ENCODE data around the gene NSMF. TPM values are rescaled to one million over a fixed set of nuclear protein-coding genes. Genes with fewer than 3 reads are reported as not detected.
"Not testable (repeated sequence)": the region's sequence is repeated elsewhere in the genome, so short reads cannot be mapped to it uniquely, and the experiment has no call there.

The NSMF gene
- total RNA-seq, 1 donor from 2014 or later: 11.5 TPM

DNA sequence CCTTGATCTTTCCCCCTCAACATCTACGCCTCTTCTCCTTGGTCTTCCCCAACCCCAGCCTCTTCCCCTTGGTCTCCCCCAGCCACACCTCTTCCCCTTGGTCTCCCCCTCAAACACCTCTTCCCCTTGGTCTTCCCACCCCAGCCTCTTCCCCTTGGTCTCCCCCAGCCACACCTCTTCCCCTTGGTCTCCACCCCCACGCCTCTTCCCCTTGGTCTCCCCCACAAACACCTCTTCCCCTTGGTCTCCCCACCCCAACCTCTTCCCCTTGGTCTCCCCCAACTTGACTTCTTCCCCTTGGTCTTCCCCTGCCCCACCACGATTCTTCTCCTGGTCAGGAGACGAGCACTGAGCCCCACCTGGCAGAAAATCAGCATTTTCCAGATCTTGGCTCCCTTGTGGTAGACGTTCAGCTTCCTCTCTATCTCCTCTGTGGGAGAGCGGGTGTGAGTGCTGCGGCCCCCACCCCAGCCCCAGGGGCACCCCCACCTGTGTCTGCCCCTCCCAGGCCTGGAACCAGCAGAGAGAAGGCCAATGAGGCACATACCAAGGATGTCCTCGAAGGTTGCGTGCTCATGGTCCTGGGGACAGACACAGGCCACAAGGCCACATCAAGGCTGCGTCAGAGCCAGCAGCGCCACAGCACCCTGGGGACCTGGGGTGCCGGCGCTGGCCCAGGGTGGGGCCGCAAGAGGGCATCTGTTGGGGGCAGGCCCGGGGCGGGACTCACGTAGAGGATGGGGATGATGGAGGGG, 7.0 kb downstream of the NSMF start:
- DNase-seq (ENCODE audit: missing footprints) (peak; percentile 52), ATAC-seq (no peak)
- intact Hi-C loops (cut with DNase I): no loop called here

DNA sequence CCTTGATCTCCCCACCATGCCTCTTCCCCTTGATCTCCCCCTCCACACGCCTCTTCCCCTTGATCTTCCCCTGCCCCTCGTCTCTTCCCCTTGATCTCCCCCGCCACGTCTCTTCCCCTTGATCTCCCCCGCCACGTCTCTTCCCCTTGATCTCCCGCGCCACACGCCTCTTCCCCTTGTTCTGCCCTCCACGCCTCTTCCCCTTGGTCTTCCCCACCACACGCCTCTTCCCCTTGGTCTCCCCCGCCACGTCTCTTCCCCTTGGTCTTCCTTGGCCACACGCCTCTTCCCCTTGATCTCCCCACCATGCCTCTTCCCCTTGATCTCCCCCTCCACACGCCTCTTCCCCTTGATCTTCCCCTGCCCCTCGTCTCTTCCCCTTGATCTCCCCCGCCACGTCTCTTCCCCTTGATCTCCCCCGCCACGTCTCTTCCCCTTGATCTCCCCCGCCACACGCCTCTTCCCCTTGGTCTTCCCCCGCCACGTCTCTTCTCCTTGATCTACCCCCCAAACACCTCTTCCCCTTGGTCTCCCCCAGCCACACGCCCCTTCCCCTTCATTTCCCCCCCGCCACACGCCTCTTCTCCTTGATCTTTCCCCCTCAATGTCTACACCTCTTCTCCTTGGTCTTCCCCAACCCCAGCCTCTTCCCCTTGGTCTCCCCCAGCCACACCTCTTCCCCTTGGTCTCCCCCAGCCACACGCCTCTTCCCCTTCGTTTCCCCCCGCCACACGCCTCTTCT, 7.7 kb downstream of the NSMF start:
- DNase-seq (ENCODE audit: missing footprints); intact Hi-C loops (cut with DNase I); ATAC-seq: not testable (repeated sequence)

DNA sequence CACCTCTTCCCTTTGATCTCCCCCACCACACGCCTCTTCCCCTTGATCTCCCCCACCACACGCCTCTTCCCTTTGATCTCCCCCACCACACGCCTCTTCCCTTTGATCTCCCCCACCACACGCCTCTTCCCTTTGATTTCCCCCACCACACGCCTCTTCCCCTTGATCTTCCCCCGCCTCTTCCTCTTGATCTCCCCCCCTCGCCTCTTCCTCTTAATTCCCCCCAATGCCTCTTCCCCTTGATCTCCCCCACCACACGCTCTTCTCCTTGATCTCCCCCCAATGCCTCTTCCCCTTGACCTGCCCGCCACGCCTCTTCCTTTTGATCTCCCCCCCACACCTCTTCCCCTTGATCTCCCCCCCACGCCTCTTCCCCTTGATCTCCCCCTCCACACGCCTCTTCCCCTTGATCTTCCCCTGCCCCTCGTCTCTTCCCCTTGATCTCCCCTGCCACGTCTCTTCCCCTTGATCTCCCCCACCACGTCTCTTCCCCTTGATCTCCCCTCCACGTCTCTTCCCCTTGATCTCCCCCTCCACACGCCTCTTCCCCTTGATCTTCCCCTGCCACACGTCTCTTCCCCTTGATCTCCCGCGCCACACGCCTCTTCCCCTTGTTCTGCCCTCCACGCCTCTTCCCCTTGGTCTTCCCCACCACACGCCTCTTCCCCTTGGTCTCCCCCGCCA, 8.5 kb downstream of the NSMF start:
- intact Hi-C loops (cut with DNase I); DNase-seq (ENCODE audit: missing footprints); ATAC-seq: not testable (repeated sequence)

DNA sequence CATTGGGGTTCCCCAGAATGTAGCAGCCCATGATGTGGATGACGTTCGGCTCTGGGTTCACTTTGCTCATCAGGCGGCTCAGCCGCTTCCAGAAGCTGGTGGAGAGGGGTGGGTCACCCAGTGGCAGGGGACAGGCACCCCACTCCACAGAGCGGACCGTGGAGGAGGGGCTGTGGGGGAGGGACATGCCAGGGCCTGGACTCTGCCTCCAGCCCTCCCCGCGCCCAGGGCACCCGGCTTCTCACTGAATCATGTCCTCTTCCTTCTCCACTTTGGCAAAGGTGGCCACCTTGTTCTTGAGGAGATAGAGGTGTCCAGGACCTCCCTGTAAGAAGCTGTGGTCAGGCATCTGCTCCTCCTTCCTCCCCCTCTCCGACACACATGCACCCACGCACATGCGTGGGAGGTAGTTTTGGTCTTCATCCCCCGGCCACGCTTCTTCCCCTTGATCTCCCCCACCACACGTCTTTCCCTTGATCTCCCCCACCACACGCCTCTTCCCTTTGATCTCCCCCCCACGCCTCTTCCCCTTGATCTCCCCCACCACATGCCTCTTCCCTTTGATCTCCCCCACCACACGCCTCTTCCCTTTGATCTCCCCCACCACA, 9.1 kb downstream of the NSMF start:
- ATAC-seq: no peak
- intact Hi-C loops (cut with DNase I): no loop called here
- no peak for DNase-seq (ENCODE audit: missing footprints)

DNA sequence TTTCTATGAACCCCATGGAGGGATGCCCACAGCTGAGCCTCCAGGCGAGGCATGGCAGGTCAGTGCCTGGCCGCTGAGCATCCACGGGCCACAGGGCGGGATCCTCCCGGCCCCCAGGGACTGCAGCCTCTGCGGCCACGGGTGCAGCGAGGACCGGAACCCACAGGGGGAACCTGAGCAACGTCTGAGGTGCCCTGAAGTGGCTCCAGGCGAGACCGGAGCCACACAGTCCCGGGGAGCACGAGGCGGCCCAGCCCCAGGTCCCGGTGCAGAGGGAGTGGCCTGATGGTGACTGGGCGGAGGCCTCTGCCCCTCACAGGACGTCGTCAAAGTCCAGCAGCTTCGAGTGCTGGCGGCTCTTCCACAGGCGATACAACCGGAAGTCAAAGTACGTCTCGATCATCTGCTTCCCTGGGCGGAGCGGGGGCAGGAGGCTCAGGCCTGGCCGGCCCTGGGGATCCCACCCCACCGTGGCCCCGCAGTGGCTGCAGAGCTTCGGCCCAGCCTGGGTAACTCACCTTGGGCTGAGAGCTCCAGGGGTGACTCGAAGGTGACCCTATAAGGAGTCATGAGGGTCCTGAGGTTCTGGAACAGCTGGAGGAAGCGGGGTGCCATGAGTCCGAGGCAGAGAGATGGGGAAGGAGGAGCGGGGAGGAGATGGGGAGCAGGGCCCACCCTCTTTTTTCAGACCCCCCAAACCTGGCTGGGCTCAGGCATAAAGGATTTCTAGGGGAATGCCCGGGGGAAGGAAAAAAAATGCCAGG, 9.9 kb downstream of the NSMF start:
- intact Hi-C loops (cut with DNase I): no loop called here
- ATAC-seq (no peak), DNase-seq (ENCODE audit: missing footprints) (no peak)

DNA sequence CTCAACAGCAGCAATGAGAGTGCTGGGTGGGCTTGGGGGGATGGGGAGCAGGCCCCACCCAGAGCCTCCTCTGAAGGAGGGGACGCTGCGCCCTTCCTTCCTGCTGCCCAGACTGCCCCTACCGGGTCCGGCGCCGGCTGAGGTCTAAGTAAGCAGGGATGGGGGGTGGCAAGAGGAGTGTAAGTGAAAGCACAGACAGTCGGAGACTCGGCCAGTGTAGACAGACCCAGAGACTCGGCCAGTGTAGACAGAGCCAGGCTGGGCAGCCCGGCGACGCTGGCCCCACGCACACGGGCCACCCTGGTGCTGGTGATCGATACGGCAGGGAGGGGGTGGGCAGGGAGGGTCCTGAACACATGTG, 10.6 kb downstream of the NSMF start:
- DNase-seq (ENCODE audit: missing footprints) (no peak), ATAC-seq (no peak)
- intact Hi-C loops (cut with DNase I): no loop called here

DNA sequence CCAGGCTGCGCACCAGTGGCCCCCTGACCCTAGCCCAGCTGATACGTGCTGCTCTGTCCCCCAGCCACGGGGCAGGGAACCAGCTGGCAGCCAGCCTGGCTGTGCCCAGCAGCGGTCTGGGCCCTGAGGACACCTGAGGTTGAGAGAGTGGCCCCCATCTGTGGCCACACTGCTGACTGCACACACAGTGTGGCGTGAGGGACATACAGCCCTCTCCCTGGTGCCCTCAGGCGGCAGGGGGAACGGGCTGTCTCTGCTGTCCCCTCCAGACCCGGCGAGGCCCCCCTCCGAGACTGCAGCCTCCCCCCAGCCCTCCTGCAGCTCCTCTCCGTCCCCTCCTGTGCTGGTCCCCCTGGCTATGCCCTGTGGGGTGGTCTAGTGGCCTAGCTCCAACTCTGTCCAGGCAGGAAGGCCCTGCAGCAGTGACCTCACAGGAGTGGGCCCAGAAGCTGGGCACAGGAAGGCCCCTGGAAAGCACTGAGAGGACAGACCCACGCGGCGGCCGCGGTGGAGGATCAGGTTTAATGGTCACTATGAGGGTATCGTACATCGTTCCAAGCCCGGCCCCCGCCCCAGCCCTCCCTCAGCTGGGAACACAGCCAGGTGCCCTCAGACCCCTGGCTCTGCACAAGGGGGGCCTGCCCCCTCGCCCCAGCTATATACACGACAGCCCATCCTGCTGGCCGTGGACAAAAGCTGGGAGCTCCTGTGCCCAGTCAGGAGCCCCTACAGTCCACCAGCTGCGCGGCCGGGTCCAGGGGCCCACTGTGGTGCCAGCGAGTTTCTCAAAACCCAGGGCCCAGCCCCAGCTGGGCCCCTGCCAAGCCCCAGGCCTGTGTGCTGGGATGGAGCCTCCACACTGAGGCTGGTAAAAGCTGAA, 11.2 kb downstream of the NSMF start:
- ATAC-seq (no peak), DNase-seq (ENCODE audit: missing footprints) (peak; percentile 62)
- intact Hi-C loops (cut with DNase I): loop anchor here (2.0 kb wide), 1 partner anchor 161 kb away; no protein-coding TSS in a partner anchor

DNA sequence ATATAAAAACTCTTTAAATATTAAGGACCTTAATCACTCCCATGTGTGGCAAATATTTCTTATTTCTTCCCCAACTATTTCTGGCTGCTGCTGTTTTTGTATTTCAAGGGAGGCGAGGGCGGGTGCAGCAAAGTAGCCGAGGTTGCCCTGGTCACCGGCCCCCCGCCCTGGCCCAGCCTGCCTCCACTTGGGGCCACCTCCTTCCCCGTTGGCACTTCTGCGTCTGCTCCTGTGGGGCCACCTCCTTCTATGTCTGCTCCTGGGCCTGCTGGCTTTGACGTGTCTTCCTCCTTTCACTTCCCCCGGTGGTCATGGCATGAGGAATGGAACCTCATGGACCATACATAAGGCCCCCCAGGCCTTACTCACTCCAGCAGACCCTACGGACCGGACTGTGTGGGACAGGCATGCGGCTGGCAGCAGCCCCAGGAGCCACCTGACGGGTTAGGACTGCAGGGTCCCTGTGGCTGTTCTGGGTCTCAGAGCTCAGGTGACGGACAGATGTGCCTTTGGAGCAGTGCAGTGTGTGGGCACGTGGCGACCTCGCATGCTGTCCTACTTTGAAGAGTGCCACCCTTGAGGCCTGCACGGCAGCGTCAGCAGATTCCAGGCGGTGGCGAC, 12.2 kb downstream of the NSMF start:
- ATAC-seq (no peak), DNase-seq (ENCODE audit: missing footprints) (peak; percentile 55)
- intact Hi-C loops (cut with DNase I): loop anchor here (2.0 kb wide), 1 partner anchor 160 kb away; no protein-coding TSS in a partner anchor

DNA sequence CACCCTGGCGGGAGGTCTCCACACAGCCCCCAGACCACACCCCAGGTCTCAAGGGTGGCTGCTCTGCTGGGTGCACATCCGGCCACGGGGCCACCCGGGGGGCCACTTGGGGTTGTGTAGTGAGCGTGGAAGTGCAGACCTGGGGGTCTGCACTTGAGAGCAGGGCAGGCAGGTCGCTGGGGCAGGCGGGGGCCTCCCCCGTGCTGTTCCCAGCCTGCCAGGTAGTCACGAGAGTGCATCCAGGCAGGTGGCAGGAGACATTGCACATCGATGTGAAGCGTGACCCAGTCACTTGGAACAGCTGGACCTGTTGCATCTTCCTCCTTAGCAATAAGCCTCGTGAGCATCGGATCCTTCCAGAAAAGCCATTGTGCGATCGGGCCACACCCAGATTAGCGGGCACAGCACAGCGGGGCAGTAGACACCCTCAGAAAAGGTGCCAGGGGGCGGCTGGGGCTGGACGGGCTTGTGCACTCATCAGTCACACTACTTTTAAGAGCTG, 13.2 kb downstream of the NSMF start:
- no peak for ATAC-seq
- peak; percentile 48 for DNase-seq (ENCODE audit: missing footprints)
- intact Hi-C loops (cut with DNase I): loop anchor here (2.0 kb wide), 2 partner anchors 151 to 159 kb away; no protein-coding TSS in a partner anchor

DNA sequence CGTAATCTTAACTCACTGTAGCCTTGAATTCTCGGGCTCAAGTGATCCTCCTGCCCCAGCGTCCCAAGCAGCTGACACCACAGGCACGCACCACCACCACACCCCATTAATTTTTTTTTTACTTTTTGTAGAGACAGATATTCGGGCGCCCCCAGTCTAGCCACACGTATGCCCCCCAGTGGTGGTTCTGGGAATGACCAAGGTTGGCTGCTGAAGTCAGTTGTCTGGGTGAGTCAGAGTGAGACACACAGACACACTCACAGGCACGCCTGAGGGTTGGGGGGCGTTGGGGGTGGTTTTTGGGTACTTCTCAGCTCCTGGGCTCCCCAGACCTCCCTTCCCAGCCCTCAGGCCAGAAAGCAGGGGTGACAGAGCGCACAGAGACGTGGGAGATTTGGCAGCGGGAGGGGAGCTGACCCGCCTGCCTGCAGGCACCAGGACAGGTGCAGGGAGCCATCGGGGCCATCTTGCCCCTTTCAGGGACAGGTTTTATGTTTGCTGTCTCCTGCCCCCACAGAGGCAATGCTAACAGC, 13.8 kb downstream of the NSMF start:
- intact Hi-C loops (cut with DNase I): loop anchor here (2.0 kb wide), 1 partner anchor 151 kb away; no protein-coding TSS in a partner anchor
- ATAC-seq (peak; percentile 69), DNase-seq (ENCODE audit: missing footprints) (peak; percentile 86)

DNA sequence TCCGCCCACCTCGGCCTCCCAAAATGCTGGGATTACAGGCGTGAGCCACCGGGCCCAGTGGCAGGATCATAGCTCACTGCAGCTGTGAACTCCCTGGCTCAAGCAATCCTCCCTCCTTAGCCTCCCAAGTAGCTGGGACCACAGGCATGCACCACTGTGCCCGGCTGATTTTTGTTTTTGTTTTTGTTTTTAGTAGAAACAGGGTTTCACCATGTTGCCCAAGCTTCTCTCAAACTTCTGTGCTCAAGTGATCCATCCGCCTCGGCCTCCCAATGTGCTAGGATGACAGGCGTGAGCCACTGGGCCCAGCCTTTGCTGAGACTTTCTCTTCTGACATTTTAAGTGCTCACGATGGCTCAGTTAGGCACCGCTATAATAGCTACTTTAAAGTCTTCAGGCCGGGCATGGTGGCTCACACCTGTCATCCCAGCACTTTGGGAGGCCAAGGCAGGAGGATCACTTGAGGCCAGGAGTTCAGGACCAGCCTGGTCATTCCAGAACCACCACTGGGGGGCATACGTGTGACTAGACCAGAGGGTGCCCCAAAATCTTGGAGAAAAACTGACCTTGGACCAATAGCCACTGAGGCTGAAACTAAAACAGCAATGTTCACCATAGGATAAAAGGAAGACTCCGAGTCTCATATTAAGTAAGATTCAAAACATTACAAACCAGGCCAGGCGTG, 14.9 kb downstream of the NSMF start:
- ATAC-seq (no peak), DNase-seq (ENCODE audit: missing footprints) (no peak)
- intact Hi-C loops (cut with DNase I): loop anchor here (2.0 kb wide), 1 partner anchor 149 kb away; no protein-coding TSS in a partner anchor

DNA sequence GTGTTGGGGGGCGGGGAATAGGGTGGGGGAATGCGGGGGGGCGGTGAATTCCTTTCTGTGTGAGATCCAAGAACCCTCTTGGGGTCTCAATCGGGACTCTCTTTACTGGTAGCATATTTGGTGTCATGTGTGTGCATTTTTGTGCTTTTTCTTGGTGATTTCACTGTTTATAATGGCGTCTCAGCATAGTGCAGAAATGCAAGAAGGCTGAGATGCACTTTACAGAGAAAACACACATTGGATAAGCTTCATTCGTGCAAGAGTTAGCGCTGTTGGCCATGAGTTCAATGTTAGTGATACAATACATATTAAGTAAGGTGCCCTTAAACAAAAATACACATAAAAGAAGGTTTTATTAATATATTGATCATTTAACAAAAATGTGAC, 17.2 kb downstream of the NSMF start:
- DNase-seq (ENCODE audit: missing footprints) (no peak), ATAC-seq (no peak)
- intact Hi-C loops (cut with DNase I): no loop called here

DNA sequence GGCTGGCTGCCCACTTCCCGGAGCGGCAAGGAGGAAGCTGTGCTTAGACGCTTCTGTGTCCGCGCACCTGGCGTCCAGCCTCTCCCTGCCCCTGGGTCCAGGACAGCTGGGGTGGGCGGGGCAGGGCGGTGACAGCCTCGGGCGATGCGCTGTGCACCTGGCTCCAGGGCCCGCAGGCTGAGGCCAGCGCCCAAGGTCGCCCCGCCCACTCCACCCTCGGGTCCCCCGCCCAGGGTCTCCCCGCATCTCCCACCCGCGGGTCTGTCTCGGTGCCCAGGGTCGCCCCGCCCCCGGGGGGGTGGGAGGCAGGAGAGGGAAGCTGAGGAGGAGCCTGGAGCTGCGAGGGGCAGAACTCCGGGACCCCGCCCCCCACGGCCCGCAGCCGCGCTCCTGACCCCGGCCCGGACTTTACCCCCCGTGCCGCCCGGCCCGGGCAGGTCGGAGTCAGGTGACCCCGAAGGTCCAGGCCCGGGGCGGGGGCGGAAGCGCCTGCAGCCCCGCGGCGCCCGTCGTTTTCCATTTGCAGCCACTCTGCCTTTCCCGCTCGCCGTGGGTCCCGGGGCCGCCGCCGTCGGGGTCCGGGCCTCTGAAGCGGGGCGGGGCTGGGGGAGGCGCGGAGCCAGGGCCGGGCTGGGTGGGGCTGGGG, 17.7 kb downstream of the NSMF start, which contains the start of gene ENTPD8:
TSS of gene ENTPD8 (minus strand) at position 69 of the 646 bp plus-strand sequence. CDS start 3,072 bp downstream, outside the sequence.
- DNase-seq (ENCODE audit: missing footprints) (peak; percentile 65), ATAC-seq (no peak)
- intact Hi-C loops (cut with DNase I): no loop called here

DNA sequence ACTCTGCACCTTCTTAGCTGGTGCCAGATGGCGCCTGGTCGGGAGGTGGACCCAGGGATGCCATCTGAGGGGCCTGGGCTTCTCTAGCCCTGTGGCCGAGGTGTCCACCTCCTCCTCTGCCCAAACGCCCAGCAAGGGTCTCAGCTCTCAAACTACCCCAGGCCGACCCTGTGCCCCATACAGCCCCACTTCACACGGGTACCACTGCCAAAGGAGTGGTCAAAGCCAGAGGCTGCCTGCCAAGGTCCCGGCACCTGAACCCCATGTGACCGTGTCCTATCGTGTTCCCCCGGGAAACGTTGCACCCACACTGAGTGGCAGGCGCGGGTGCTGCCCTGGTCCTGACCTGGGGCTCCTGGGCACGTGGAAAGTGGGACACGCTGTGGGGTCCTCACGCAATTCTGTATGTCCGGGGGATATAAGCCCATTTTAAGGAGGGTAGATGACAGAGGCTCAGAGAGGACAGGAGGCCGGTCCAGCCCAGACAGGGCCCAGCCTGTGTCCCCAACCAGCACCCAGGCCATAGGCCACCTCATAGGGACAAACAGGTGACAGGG, 19.9 kb downstream of the NSMF start:
- ATAC-seq (no peak), DNase-seq (ENCODE audit: missing footprints) (no peak)
- intact Hi-C loops (cut with DNase I): no loop called here

DNA sequence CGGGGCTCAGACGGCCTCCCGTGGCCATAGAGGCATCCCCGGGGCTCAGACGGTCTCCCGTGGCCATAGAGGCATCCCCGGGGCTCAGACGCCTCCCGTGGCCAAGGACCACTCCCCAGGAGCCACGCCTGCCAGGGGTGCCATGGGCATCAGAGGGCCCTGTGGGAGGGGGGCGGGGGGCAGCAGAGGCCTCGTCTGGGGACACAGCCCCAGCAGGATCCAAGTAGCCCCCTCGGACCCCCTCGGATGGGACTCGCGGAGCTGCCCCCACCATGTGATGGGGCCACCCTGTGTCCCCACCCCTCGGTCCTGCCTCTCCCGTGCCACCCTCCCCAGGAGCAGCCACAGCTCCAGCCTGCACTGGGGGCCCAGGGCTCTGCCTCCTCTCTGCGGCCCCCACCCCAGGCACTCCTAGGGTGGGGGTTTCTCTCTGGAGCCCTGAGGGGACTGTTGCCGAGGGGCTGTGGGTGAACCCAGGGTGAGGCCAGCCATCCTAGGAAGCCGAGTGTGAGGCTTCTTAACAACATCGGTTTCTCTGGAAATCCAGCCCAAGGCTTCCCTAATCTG, 20.5 kb downstream of the NSMF start:
- ATAC-seq (no peak), DNase-seq (ENCODE audit: missing footprints) (no peak)
- intact Hi-C loops (cut with DNase I): no loop called here

All from Right ventricle myocardium inferior (tissue), 1 donor.